Caco-2 (cell line): Measurements from ENCODE around the gene TEDC2. TPM values are rescaled to one million over a fixed set of nuclear protein-coding genes. Genes with fewer than 3 reads are reported as not detected.

Experiments used
- BruUV-seq: library from RNA; stranded (reverse); fragments of 400-500 nt; replicated peaks from 2 replicates; lab custom pipeline; 2021; lab: Mats Ljungman, UMichigan
- CTCF ChIA-PET: fragments of 300-600 bp; sonication (Branson Sonifier 250); formaldehyde crosslinking; loops from one replicate; lab custom pipeline; 2022; ENCODE audit warnings: antibody characterized with exemption; lab: Charles Lee
- POLR2A ChIA-PET: fragments of 300-600 bp; sonication (Branson Sonifier 250); formaldehyde crosslinking; loops from one replicate; lab custom pipeline; 2022; ENCODE audit warnings: antibody characterized with exemption; lab: Charles Lee
- DNase-seq, 2 experiments: peaks; one replicate each; pipeline versions ENCODE4 v3.0.0 to v3.0.0-alpha.2; 2020 to 2022
- H3K27me3 ChIP-seq: replicated peaks from 2 replicates; pipeline ENCODE4 v1.6.0; 2011; ENCODE audit warnings: low read length; ENCODE audit not compliant: control insufficient read depth, insufficient read depth
- H3K36me3 ChIP-seq: 2 replicates; pipeline ENCODE4 v1.5.1; 2011; ENCODE audit warnings: low read length; ENCODE audit not compliant: control insufficient read depth, insufficient read depth
- H3K4me1 ChIP-seq: fragments of 250-450 bp; sonication (Bioruptor Pico); 2 replicates; pipeline ENCODE4 v1.5.1; 2020; ENCODE audit warnings: mild to moderate bottlenecking
- H3K4me3 ChIP-seq: 2 replicates; pipeline ENCODE4 v1.5.1; 2011; ENCODE audit warnings: low read depth, mild to moderate bottlenecking, control low read depth, low read length
- H3K9me3 ChIP-seq: fragments of 250-450 bp; sonication (Bioruptor Pico); 2 replicates; pipeline ENCODE4 v1.5.1; 2020; ENCODE audit warnings: mild to moderate bottlenecking, moderate library complexity
- H3K27ac Mint-ChIP-seq: one replicate; pipeline ENCODE4 v1.8.0; 2022; ENCODE audit warnings: mixed read lengths; ENCODE audit not compliant: unreplicated experiment
- H3K27me3 Mint-ChIP-seq: one replicate; pipeline ENCODE4 v1.8.0; 2022; ENCODE audit warnings: mixed read lengths; ENCODE audit not compliant: insufficient read depth, unreplicated experiment
- H3K36me3 Mint-ChIP-seq: one replicate; pipeline ENCODE4 v1.8.0; 2022; ENCODE audit warnings: mild to moderate bottlenecking, mixed read lengths; ENCODE audit not compliant: insufficient read depth, unreplicated experiment
- H3K4me1 Mint-ChIP-seq: one replicate; pipeline ENCODE4 v1.8.0; 2022; ENCODE audit warnings: low read depth, mixed read lengths; ENCODE audit not compliant: unreplicated experiment
- H3K4me3 Mint-ChIP-seq: one replicate; pipeline ENCODE4 v1.8.0; 2022; ENCODE audit warnings: mild to moderate bottlenecking, moderate library complexity, mixed read lengths; ENCODE audit not compliant: unreplicated experiment
- H3K9me3 Mint-ChIP-seq: one replicate; pipeline ENCODE4 v1.8.0; 2022; ENCODE audit warnings: mixed read lengths; ENCODE audit not compliant: unreplicated experiment
- intact Hi-C: fragments of 100-400 bp; cut with micrococcal nuclease; formaldehyde crosslinking; loops from one replicate; pipeline ENCODE4 v1.10.0; 2022; ENCODE audit not compliant: unreplicated experiment
- total RNA-seq: library from RNA; stranded (reverse); gene quantifications from 2 replicates; pipeline ENCODE4 v1.2.3, GENCODE V29; 2022
- TF ChIP-seq, protein P1 (sequence below), 2 experiments: fragments of 200-600 bp in 1 of 2; IDR thresholded peaks; 1 replicate in 1 of 2; 2 replicates in 1 of 2; pipeline versions ENCODE4 v1.5.1 to v1.8.0; 2011 to 2022; ENCODE audit warnings: antibody characterized with exemption in 1 of 2, control low read depth in 1 of 2, inconsistent platforms in 1 of 2, low read depth in 1 of 2, low read length in 1 of 2, mild to moderate bottlenecking in 1 of 2, moderate library complexity in 1 of 2; ENCODE audit not compliant: insufficient read depth in 1 of 2, severe bottlenecking in 1 of 2, unreplicated experiment in 1 of 2

TEDC2 gene
- total RNA-seq, 1 experiment from 2014 or later: 29.0 TPM

DNA sequence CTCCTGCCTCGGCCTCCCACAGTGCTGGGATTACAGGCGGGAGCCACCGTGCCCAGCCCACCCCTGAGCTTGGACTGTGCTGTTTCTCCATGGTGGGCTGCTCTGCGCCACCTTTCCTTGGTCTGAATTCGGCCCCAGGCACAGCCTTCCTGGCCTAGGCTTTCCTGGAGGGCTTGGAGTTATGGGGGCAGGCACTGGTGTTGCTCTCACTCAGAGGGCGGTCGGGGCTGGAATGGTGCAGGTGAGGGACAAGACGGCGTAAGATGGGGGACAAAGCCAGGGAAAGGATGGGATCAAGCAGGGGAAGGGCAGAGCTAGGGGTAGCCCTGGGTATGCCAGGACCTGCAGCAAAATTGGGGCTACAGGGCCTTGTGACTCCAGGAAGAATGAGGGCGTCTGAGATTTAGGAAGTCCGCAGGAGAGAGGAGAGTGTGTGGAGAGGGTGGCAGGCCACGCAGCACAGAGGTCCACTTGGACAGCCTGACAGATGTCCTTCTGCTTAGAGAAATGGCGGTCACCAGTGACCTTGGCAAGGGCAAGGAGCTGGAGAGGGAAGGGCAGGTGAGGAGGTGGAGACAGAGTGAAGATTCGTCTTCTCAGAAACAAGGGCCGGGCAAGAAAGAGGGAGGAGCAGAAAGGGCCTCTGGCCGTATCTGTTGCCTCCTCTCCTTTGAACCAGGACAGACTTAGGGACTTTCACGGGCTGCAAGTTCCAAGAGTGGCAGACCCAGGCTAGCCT is 52.3 kb downstream of the TEDC2 start:
- Histone ChIP-seq H3K27me3 (no peaks in the 10 kb centered on the region), H3K4me1 (peaks cover 17% of the 10 kb centered on the region), H3K36me3 (peaks cover 3% of the 10 kb centered on the region), H3K4me3 (no peak overlapping the region), H3K9me3 (no peaks in the 10 kb centered on the region)
- Mint-ChIP-seq H3K4me3 (peak overlapping the region; percentile 86), H3K27ac (peak overlapping the region; percentile 74), H3K4me1 (peaks cover 22% of the 10 kb centered on the region), H3K9me3 (no peaks in the 10 kb centered on the region), H3K27me3 (no peaks in the 10 kb centered on the region), H3K36me3 (peaks cover 39% of the 10 kb centered on the region)
- no TSS peak for BruUV-seq
- intact Hi-C loops: no loop called here
- CTCF ChIA-PET: interaction anchor here (0.6 to 2.1 kb wide), 3 partner anchors 11 to 20 kb away, joined by 3 to 8 read pairs (median 8); no protein-coding TSS in a partner anchor
- DNase-seq: no peak
- POLR2A ChIA-PET: no interaction called here
- TF ChIP-seq, protein P1, sequence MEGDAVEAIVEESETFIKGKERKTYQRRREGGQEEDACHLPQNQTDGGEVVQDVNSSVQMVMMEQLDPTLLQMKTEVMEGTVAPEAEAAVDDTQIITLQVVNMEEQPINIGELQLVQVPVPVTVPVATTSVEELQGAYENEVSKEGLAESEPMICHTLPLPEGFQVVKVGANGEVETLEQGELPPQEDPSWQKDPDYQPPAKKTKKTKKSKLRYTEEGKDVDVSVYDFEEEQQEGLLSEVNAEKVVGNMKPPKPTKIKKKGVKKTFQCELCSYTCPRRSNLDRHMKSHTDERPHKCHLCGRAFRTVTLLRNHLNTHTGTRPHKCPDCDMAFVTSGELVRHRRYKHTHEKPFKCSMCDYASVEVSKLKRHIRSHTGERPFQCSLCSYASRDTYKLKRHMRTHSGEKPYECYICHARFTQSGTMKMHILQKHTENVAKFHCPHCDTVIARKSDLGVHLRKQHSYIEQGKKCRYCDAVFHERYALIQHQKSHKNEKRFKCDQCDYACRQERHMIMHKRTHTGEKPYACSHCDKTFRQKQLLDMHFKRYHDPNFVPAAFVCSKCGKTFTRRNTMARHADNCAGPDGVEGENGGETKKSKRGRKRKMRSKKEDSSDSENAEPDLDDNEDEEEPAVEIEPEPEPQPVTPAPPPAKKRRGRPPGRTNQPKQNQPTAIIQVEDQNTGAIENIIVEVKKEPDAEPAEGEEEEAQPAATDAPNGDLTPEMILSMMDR (IDR thresholded peaks at IDR 0.05; ENCODE audit: insufficient read depth in 1 of 2, low read depth in 1 of 2, low read length in 1 of 2, severe bottlenecking in 1 of 2, unreplicated experiment in 1 of 2): no peak

DNA sequence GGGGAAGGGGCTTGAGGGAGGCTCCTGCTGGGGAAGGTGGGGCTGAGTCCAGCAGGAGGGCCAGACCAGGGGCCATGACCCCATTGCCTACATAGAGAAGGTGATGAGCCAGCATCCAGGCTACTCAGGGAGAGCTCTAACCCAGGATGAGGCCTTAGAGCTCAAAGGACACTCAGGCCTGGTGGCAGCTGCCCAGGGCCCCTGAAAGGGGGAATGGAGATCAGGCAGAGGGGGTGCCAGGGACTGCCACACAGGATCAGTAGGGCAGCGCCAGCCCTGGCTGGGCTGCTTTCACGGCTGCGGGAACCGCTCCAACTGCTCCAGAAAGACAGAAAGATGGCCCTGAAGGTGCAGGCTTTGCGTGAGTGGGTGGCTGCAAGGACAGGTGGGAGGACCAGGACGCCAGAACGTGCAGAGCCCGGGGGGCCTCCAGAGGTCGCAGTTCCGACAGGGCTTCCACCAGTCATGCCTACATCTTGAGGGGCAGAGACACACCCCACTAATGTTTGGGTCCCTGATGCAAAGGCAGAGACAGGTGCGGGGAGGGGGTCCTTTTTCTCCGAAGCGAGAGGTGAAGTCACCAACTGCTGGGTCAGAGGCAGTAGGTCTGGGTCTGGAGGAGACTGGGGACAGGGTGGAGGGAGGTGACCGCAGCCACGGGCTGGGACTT is 53.0 kb downstream of the TEDC2 start:
- Mint-ChIP-seq H3K9me3 (no peaks in the 10 kb centered on the region), H3K4me1 (peaks cover 27% of the 10 kb centered on the region), H3K36me3 (peaks cover 46% of the 10 kb centered on the region), H3K4me3 (peak overlapping the region; percentile 86), H3K27ac (peak overlapping the region; percentile 74), H3K27me3 (no peaks in the 10 kb centered on the region)
- TF ChIP-seq, protein P1 (IDR thresholded peaks at IDR 0.05; ENCODE audit: insufficient read depth in 1 of 2, low read depth in 1 of 2, low read length in 1 of 2, severe bottlenecking in 1 of 2, unreplicated experiment in 1 of 2): peak; percentile 16 to 36
- Histone ChIP-seq H3K9me3 (no peaks in the 10 kb centered on the region), H3K27me3 (no peaks in the 10 kb centered on the region), H3K36me3 (peaks cover 3% of the 10 kb centered on the region), H3K4me3 (peak overlapping the region; percentile 38), H3K4me1 (peaks cover 17% of the 10 kb centered on the region)
- POLR2A ChIA-PET: interaction anchor here (0.5 kb wide), 1 partner anchor 36 kb away, joined by 4 read pairs; no protein-coding TSS in a partner anchor
- CTCF ChIA-PET: interaction anchor here (0.6 to 2.1 kb wide), 3 partner anchors 11 to 20 kb away, joined by 3 to 8 read pairs (median 8); no protein-coding TSS in a partner anchor
- DNase-seq: peak in 1 of 2 experiments; percentile 54
- BruUV-seq: TSS peak; percentile 74
- intact Hi-C loops: no loop called here
